Middle frontal gyrus (tissue), 1 donor: ENCODE measurements around the gene STAU1.
"Not testable (repeated sequence)": the region's sequence is repeated elsewhere in the genome, so short reads cannot be mapped to it uniquely, and the experiment has no call there.

Experiments used
- DNase-seq: peaks from one replicate; pipeline ENCODE4 v3.0.0-alpha.2; 2015; ENCODE audit warnings: low spot score; ENCODE audit errors: extremely low spot score

STAU1 gene

GRCh38 chr20:49207076-49207475 lies 18.9 kb upstream of the STAU1 start:
- DNase-seq, result no peak

GRCh38 chr20:49203746-49204145 lies 15.6 kb upstream of the STAU1 start:
- DNase-seq, result no peak

- no peak for DNase-seq
Observed at GRCh38 chr20:49203011-49203410, 14.9 kb upstream of the STAU1 start.

DNA sequence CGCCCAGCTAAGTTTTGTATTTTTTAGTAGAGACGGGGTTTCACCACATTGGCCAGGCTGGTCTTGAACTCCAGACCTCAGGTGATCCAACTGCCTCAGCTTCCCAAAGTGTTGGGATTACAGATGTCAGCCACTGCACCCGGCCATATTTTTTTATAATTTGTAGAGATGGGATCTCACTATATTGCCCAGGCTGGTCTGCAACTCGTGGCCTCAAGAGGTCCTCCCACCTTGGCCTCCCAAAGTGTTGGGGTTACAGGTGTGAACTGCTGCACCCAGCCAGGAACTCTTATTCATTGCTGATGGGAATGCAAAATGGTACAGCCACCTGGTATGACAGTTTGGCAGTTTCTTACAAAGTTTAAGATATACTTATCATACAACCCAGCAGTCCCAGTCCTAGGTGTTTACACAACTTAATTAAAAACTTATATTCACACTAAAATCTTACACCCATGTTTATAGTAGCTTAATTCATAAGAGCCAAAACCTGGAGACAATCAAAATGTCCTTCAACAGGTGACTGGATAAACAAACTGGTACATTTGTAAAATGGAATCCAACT lies 11.7 kb upstream of the STAU1 start:
- no peak for DNase-seq

GRCh38 chr20:49192944-49193518 lies 4.9 kb upstream of the STAU1 start:
- DNase-seq, result not testable (repeated sequence)

GRCh38 chr20:49187330-49187850 lies 744 bp downstream of the STAU1 start:
- no peak for DNase-seq

GRCh38 chr20:49186535-49187329 lies 1.4 kb downstream of the STAU1 start:
- DNase-seq, result no peak

GRCh38 chr20:49185071-49185761 lies 2.9 kb downstream of the STAU1 start:
- no peak for DNase-seq

GRCh38 chr20:49184691-49185070 lies 3.5 kb downstream of the STAU1 start:
- DNase-seq, result no peak

DNA sequence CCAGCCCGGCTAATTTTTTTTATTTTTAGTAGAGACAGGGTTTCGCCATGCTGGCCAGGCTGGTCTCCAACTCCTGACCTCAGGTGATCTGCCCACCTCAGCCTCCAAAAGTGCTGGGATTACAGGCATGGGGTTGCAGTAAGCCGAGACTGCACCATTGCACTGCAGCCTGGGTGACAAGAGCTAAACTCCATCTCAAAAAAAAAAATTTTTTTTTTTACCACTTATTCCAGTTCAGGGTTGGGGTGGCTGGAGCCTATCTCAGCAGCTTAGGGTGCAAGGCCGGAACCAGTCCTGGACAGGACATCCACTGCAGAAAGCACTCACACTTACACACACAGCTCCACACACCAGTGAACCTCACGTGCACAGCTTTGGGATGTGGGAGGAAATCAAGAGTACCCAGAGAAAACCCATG lies 4.0 kb downstream of the STAU1 start:
- not testable (repeated sequence) for DNase-seq

DNA sequence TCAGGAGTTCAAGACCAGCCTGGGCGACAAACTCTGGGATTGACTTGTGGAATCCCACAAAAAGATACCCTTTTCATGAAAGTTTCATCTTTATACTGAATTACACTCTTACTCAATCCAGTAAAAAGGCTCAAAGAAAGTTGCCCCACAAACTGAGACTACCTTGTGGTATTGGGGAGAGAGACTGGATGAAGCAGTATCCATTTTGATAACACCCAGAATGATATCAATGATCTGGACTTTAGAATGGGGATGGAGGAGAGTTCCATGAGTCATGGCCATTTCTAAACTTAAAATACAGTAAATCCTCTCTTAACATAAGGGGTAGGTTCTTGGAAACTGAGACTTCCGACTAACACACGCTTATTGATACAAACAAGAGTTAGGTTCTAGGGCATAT lies 4.7 kb downstream of the STAU1 start:
- DNase-seq, result no peak

GRCh38 chr20:49181265-49181877 lies 6.8 kb downstream of the STAU1 start:
- no peak for DNase-seq

DNA sequence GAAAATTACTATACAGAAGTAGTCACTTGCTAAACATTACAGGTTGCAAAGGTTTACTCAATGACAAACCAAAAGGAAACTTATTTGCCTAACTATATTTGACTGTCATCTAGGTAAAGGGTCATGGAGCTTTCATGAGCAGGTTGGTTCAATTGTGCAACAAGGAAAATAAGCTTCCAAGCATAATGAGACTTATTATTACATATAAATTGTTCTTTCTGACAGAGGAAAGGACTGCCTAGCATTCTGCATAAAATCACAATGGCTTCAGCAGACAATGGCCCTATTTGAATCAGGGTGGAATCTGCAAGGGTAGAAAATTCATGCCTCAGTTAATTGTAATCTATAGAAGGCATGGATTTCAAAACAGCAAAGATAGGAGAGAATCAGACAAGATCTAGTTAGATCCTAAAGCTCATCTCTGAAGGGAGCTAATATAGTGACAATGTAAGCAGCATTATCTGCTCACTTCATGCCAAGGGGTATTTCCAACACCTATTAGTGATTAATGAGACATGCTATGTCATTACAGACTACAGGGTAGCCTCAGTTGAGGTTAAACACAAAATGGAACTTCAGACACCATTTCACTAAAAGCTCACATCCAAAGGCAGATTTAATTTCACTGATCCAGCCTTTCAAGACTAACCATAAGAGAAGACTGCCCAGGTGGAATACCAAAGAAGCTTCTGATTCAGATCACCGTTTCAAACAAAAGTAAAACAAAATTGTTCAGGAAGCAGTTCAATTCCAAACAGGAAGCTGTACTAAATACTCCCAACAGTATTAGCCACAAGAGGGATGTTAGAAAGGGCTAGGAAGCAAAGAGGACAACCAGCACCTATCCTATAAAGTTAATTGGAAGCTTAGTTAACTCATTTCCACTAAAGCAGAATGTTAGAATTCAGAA lies 8.5 kb downstream of the STAU1 start:
- DNase-seq, result no peak

DNA sequence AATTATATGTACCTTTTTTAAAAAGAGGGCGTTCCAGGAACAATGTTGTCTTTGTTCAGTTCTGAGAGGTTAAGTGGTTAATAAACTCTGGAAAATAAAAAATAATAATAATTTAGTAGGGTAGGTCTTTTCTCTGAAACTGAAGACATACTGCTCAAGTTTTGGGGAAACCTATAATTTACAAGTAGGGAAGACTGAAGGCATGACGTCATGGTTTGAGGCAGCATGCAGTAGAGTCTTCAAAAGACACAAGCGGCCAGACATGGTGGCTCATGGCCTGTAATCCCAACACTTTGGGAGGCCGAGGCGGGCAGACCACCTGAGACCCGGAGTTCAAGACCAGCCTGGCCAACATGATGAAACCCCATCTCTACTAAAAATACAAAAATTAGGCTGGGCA lies 14.0 kb downstream of the STAU1 start:
- DNase-seq, result no peak

DNA sequence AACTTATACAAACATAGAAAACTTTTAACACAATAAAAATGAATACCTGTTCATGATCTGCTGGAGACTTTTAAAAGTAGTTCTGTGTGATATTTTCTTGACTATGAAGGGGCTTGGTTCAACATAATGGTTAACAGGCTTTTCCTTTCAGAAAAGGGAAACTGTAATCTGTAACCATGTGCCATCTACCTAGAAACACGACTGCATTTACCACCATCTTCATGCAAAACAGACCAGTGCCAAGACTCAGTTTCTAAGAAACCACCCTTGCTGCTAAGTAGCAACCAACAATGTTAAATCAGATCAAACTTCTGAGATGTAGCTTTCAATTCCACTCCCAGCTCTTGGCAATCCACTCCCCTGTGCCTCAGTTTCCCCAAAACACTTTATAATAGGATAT lies 15.7 kb downstream of the STAU1 start:
- no peak for DNase-seq

- DNase-seq, result no peak
Observed at GRCh38 chr20:49171909-49172308, 16.2 kb downstream of the STAU1 start.

- DNase-seq, result no peak
Observed at GRCh38 chr20:49170714-49171113, 17.4 kb downstream of the STAU1 start.

GRCh38 chr20:49169547-49169946 lies 18.6 kb downstream of the STAU1 start:
- DNase-seq, result no peak

DNA sequence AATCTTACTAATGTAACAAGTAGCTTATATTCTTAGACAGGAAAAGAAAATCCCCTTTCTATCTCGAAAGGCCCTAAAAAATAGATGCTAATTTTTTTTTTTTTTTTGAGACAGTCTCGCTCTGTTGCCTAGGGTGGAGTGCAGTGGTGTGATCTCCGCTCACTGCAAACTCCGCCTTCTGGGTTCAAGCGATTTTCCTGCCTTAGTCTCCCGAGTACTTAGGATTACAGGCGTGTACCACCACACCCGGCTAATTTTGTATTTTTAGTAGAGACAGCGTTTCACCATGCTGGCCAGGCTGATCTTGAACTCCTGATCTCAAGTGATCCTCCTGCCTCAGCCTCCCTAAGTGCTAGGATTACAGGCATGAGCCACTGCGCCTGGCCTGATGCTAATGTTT lies 19.3 kb downstream of the STAU1 start:
- not testable (repeated sequence) for DNase-seq

DNA sequence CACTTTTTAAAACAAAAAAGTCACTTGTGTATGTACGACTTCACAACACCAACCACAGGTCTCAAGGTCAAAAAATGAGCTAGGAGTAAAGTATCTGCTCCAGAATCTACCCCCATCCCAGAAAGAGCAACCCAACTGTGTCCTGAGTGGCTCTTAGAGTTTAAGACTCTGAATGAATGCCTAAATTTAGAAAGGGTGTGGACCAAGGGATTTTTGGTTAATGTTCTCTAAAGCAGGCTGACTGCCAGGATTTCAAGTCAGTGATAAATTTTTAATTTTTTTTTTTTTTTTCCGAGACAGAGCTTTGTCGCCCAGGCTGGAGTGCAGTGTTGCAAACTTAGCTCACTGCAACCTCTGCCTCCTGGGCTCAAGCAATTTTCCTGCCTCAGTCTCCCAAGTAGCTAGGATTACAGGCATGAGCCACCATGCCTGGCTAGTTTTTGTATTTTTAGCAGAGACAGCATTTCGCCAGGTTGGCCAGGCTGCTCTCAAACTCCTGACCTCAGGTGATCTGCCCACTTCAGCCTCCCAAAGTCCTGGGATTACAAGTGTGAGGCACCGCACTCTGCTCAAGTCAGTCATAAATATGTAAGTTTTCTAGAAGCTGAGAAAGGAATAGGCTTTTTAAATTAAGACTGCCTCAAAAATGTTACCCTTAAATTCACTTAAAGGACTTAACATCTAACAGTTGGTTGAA lies 20.2 kb downstream of the STAU1 start:
- no peak for DNase-seq
